H9 (cell line): ENCODE measurements around the gene SCARF1. TPM values are rescaled to one million over a fixed set of nuclear protein-coding genes. Genes with fewer than 3 reads are reported as not detected.

Experiments
- DNase-seq: peaks from one replicate; pipeline ENCODE4 v3.0.0-alpha.2; 2017
- H2AFZ ChIP-seq: one replicate; pipeline ENCODE4 v1.6.1; 2013; ENCODE audit warnings: mild to moderate bottlenecking, low read length, control low read depth, moderate library complexity
- H2AK5ac ChIP-seq: 2 replicates; pipeline ENCODE4 v1.6.1; 2013; ENCODE audit warnings: low read length, control low read depth, mixed read lengths; ENCODE audit not compliant: insufficient read length
- H2BK120ac ChIP-seq: one replicate; pipeline ENCODE4 v1.6.1; 2013; ENCODE audit warnings: low read depth, mild to moderate bottlenecking, low read length, control low read depth, inconsistent platforms; ENCODE audit not compliant: poor library complexity, severe bottlenecking
- H2BK12ac ChIP-seq: 2 replicates; pipeline ENCODE4 v1.6.1; 2013; ENCODE audit warnings: low read length, control low read depth, mixed read lengths, low read depth; ENCODE audit not compliant: insufficient read length
- H2BK15ac ChIP-seq: 2 replicates; pipeline ENCODE4 v1.6.1; 2013; ENCODE audit warnings: low read depth, low read length, control low read depth
- H2BK20ac ChIP-seq: one replicate; pipeline ENCODE4 v1.6.1; 2013; ENCODE audit warnings: low read depth, mild to moderate bottlenecking, low read length, control low read depth, inconsistent platforms; ENCODE audit not compliant: poor library complexity, severe bottlenecking
- H2BK5ac ChIP-seq: 2 replicates; pipeline ENCODE4 v1.6.1; 2013; ENCODE audit warnings: low read length, control low read depth, mixed read lengths; ENCODE audit not compliant: insufficient read length
- H3K14ac ChIP-seq: 2 replicates; pipeline ENCODE4 v1.6.1; 2013; ENCODE audit warnings: low read length, control low read depth; ENCODE audit not compliant: insufficient read depth
- H3K18ac ChIP-seq: 2 replicates; pipeline ENCODE4 v1.6.1; 2013; ENCODE audit warnings: low read depth, mild to moderate bottlenecking, mixed read lengths, low read length, control low read depth; ENCODE audit not compliant: insufficient read length
- H3K23ac ChIP-seq: 2 replicates; pipeline ENCODE4 v1.6.1; 2013; ENCODE audit warnings: low read length, control low read depth, mixed read lengths, low read depth; ENCODE audit not compliant: insufficient read length
- H3K23me2 ChIP-seq: 2 replicates; pipeline ENCODE4 v1.6.1; 2013; ENCODE audit warnings: low read depth, mild to moderate bottlenecking, mixed read lengths, low read length, control low read depth; ENCODE audit not compliant: insufficient read length, poor library complexity, severe bottlenecking
- H3K27ac ChIP-seq: 2 replicates; pipeline ENCODE4 v1.5.1; 2013; ENCODE audit warnings: low read length, control low read depth, mixed read lengths, low read depth; ENCODE audit not compliant: insufficient read length
- H3K27me3 ChIP-seq: 2 replicates; pipeline ENCODE4 v1.6.1; 2013; ENCODE audit warnings: low read length, control low read depth, inconsistent platforms; ENCODE audit not compliant: insufficient read depth
- H3K4ac ChIP-seq: 2 replicates; pipeline ENCODE4 v1.6.1; 2013; ENCODE audit warnings: low read depth, mild to moderate bottlenecking, control low read depth, inconsistent platforms, low read length, moderate library complexity
- H3K4me1 ChIP-seq: 2 replicates; pipeline ENCODE4 v1.6.1; 2013; ENCODE audit warnings: low read length, control low read depth, inconsistent platforms; ENCODE audit not compliant: insufficient read depth
- H3K4me2 ChIP-seq: 2 replicates; pipeline ENCODE4 v1.6.1; 2013; ENCODE audit warnings: low read length, control low read depth, mixed read lengths; ENCODE audit not compliant: insufficient read length, insufficient read depth
- H3K56ac ChIP-seq: 2 replicates; pipeline ENCODE4 v1.6.1; 2013; ENCODE audit warnings: low read depth, mild to moderate bottlenecking, mixed read lengths, low read length, control low read depth; ENCODE audit not compliant: insufficient read length
- H3K79me1 ChIP-seq: 2 replicates; pipeline ENCODE4 v1.6.1; 2013; ENCODE audit warnings: low read depth, mild to moderate bottlenecking, moderate library complexity, low read length, control low read depth, inconsistent platforms; ENCODE audit not compliant: insufficient read depth, poor library complexity, severe bottlenecking
- H3K79me2 ChIP-seq: 2 replicates; pipeline ENCODE4 v1.6.1; 2013; ENCODE audit warnings: low read length, control low read depth, inconsistent platforms; ENCODE audit not compliant: insufficient read depth
- H3K9ac ChIP-seq: 2 replicates; pipeline ENCODE4 v1.6.1; 2013; ENCODE audit warnings: low read length, control low read depth, mixed read lengths; ENCODE audit not compliant: insufficient read length; ENCODE audit errors: extremely low read depth
- H3K9me3 ChIP-seq: one replicate; pipeline ENCODE4 v1.6.1; 2013; ENCODE audit warnings: low read depth, low read length, inconsistent platforms; ENCODE audit not compliant: control insufficient read depth
- H3T11ph ChIP-seq: one replicate; pipeline ENCODE4 v1.6.1; 2013; ENCODE audit warnings: mild to moderate bottlenecking, low read length, control low read depth, inconsistent platforms
- H4K20me1 ChIP-seq: one replicate; pipeline ENCODE4 v1.6.1; 2013; ENCODE audit not compliant: control insufficient read depth, insufficient read length, insufficient read depth
- H4K5ac ChIP-seq: 2 replicates; pipeline ENCODE4 v1.6.1; 2013; ENCODE audit warnings: low read depth, mild to moderate bottlenecking, mixed read lengths, low read length, control low read depth; ENCODE audit not compliant: insufficient read length
- H4K8ac ChIP-seq: replicated peaks from 2 replicates; pipeline ENCODE4 v1.6.1; 2013; ENCODE audit warnings: low read length, control low read depth, mixed read lengths, low read depth; ENCODE audit not compliant: insufficient read length
- H4K91ac ChIP-seq: 2 replicates; pipeline ENCODE4 v1.6.1; 2013; ENCODE audit warnings: low read depth, mild to moderate bottlenecking, moderate library complexity, mixed read lengths, low read length, control low read depth; ENCODE audit not compliant: insufficient read length
- H3K27ac Mint-ChIP-seq, 3 experiments: 2 replicates in 2 of 3; 3 replicates in 1 of 3; pipeline ENCODE4 v1.8.0; 2020 to 2021; ENCODE audit warnings: mixed read lengths in 3 of 3, mild to moderate bottlenecking in 1 of 3, moderate library complexity in 1 of 3
- H3K27me3 Mint-ChIP-seq: 2 replicates; pipeline ENCODE4 v1.8.0; 2021; ENCODE audit warnings: low read depth, mild to moderate bottlenecking, moderate library complexity, mixed read lengths
- H3K36me3 Mint-ChIP-seq, 3 experiments: 2 replicates in 2 of 3; 3 replicates in 1 of 3; pipeline ENCODE4 v1.8.0; 2020 to 2021; ENCODE audit warnings: low read depth in 3 of 3, mixed read lengths in 3 of 3; ENCODE audit not compliant: insufficient read depth in 1 of 3
- H3K4me1 Mint-ChIP-seq, 2 experiments: 2 replicates each; pipeline ENCODE4 v1.8.0; 2020; ENCODE audit warnings: mixed read lengths in 2 of 2
- H3K4me3 Mint-ChIP-seq, 2 experiments: 2 replicates in 1 of 2; 3 replicates in 1 of 2; pipeline ENCODE4 v1.8.0; 2020 to 2021; ENCODE audit warnings: mild to moderate bottlenecking in 2 of 2, mixed read lengths in 2 of 2, moderate library complexity in 1 of 2
- H3K9me3 Mint-ChIP-seq, 2 experiments: 2 replicates in 1 of 2; 3 replicates in 1 of 2; pipeline ENCODE4 v1.8.0; 2020; ENCODE audit warnings: mild to moderate bottlenecking in 2 of 2, mixed read lengths in 2 of 2, moderate library complexity in 1 of 2
- WGBS: extraction: QIAGEN DNeasy Blood & Tissue Kit; methylation state at CpG from one replicate; pipeline ENCODE4 v1.1.7; 2013; ENCODE audit warnings: missing lambda C conversion rate, low lambda C conversion rate, mixed read lengths; ENCODE audit not compliant: insufficient read length; ENCODE audit errors: extremely low coverage; 5-methylcytosine and 5-hydroxymethylcytosine counted together
- total RNA-seq: library from RNA; stranded (reverse); gene quantifications from 2 replicates; pipeline ENCODE4 v1.2.1, GENCODE V29; 2021
- TF ChIP-seq, protein P1 (sequence below): fragments of 200-600 bp; sonication (generic); conservative IDR thresholded peaks from 3 replicates; pipeline ENCODE4 v1.8.0; 2021; ENCODE audit warnings: antibody characterized with exemption, mild to moderate bottlenecking

SCARF1 gene
- total RNA-seq, 1 experiment from 2014 or later = 2.4 TPM

DNA sequence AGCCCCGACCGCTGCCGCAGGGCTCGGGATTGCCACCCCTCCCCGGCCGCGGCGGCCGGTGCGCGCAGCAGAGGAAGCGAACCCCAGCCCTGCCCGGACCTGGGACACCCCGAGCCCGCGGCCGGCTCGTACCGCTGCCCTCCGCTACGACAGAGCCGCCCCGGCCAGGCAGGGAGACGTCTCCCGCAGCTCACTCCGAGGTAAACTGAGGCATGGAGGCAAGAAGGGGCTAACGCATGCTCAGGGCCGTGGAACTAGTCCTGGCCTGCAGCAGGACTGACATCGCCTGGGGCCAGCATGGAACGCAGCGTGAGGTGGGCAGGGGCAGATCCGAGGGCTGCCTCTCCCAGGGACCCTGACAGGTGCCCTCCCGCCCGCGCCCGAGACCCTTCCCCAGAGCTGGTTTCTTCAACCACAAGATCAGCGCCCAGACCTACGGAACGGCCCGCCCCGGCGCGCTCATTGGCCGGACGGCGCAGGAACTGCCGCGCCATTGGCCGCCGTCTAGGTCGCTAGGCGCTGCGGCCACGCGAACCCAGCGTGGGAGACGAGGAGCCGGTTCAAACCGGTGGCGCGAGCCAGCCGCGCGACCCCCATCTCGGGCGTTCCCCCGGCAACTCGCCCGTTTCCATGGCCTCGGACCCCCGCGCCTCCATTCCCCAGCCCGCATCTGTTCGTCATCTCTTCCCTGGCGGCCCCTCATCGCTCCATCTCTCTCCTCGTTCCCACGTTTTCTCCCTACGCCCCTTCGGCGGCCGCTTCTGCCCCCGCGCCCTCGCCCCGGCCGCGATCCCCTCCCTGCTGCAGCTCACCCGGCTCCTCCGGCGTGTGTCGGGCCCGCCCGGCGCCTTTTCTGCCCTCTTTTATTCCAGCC lies 17.3 kb downstream of the SCARF1 start, which contains the start of gene SLC43A2:
Gene SLC43A2, minus strand, starts transcription at position 853 of the 874 bp plus-strand sequence. CDS start 960 bp downstream, outside the sequence.
- H3K23me2 ChIP-seq = peaks cover 17% of the 10 kb centered on the region
- Mint-ChIP-seq H3K27me3 (peaks cover 10% of the 10 kb centered on the region), H3K27ac (peak within 1 kb of the TSS; percentile 96 to 98 (median 97)), H3K4me3 (peak within 1 kb of the TSS; percentile 89 to 92), H3K4me1 (peaks cover 24 to 28% of the 10 kb centered on the region in 2 experiments), H3K9me3 (no peaks in the 10 kb centered on the region; a peak in 2 of 5 replicates), H3K36me3 (peaks cover 0 to 5% (median 0%) of the 10 kb centered on the region in 3 experiments; a peak in 5 of 7 replicates)
- H3K9ac ChIP-seq = peak within 1 kb of the TSS; percentile 83
- no peak within 1 kb of the TSS for H3K56ac ChIP-seq
- H3K4me2 ChIP-seq = peak within 1 kb of the TSS; percentile 72
- H2BK120ac ChIP-seq = no peak within 1 kb of the TSS
- H3T11ph ChIP-seq = no peak within 1 kb of the TSS
- peak; percentile 94 for DNase-seq
- H3K79me2 ChIP-seq = no peaks in the 10 kb centered on the region
- peak within 1 kb of the TSS; percentile 92 for H3K18ac ChIP-seq
- H3K79me1 ChIP-seq = no peaks in the 10 kb centered on the region
- H3K27ac ChIP-seq = no peak within 1 kb of the TSS
- H3K23ac ChIP-seq = no peak within 1 kb of the TSS
- H2AFZ ChIP-seq = no peak within 1 kb of the TSS
- H3K9me3 ChIP-seq = no peaks in the 10 kb centered on the region
- no peak within 1 kb of the TSS for H4K8ac ChIP-seq
- no peak within 1 kb of the TSS for H3K4ac ChIP-seq
- no peak within 1 kb of the TSS for H2BK20ac ChIP-seq
- no peak within 1 kb of the TSS for H2AK5ac ChIP-seq
- no CpG with 5 or more reads among the region's 95 CpGs for WGBS
- H4K91ac ChIP-seq = no peak within 1 kb of the TSS
- H3K27me3 ChIP-seq = no peaks in the 10 kb centered on the region
- no peak within 1 kb of the TSS for H2BK15ac ChIP-seq
- no peak within 1 kb of the TSS for H4K5ac ChIP-seq
- no peak within 1 kb of the TSS for H2BK5ac ChIP-seq
- peak within 1 kb of the TSS; percentile 94 for H3K14ac ChIP-seq
- H3K4me1 ChIP-seq = no peaks in the 10 kb centered on the region; the same call in 1 of the 2 replicates
- no peaks in the 10 kb centered on the region for H4K20me1 ChIP-seq
- TF ChIP-seq, protein P1, sequence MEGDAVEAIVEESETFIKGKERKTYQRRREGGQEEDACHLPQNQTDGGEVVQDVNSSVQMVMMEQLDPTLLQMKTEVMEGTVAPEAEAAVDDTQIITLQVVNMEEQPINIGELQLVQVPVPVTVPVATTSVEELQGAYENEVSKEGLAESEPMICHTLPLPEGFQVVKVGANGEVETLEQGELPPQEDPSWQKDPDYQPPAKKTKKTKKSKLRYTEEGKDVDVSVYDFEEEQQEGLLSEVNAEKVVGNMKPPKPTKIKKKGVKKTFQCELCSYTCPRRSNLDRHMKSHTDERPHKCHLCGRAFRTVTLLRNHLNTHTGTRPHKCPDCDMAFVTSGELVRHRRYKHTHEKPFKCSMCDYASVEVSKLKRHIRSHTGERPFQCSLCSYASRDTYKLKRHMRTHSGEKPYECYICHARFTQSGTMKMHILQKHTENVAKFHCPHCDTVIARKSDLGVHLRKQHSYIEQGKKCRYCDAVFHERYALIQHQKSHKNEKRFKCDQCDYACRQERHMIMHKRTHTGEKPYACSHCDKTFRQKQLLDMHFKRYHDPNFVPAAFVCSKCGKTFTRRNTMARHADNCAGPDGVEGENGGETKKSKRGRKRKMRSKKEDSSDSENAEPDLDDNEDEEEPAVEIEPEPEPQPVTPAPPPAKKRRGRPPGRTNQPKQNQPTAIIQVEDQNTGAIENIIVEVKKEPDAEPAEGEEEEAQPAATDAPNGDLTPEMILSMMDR = no peak
- H2BK12ac ChIP-seq = no peak within 1 kb of the TSS
